ACC112 (cell line): ENCODE results near the gene ANGPTL7.
A peak's percentile ranks its signal among the peaks of the same experiment; 100 is the strongest.

Experiments
- H2AFZ ChIP-seq: fragments of 200-600 bp; sonication (generic); one replicate; pipeline ENCODE4 v1.6.0; 2017; ENCODE audit warnings: antibody characterized with exemption, low read length; ENCODE audit not compliant: unreplicated experiment
- H3K27ac ChIP-seq: fragments of 200-600 bp; sonication (generic); 2 replicates; pipeline ENCODE4 v1.5.1; 2014; ENCODE audit warnings: low read depth, mild to moderate bottlenecking, antibody characterized with exemption, low read length, moderate library complexity
- H3K27me3 ChIP-seq: fragments of 200-600 bp; sonication (generic); 2 replicates; pipeline ENCODE4 v1.6.1; 2014; ENCODE audit warnings: mild to moderate bottlenecking, antibody characterized with exemption, low read length, moderate library complexity, mixed read lengths; ENCODE audit not compliant: insufficient read depth
- H3K36me3 ChIP-seq: fragments of 200-600 bp; sonication (generic); 2 replicates; pipeline ENCODE4 v1.6.1; 2016; ENCODE audit warnings: mild to moderate bottlenecking, antibody characterized with exemption, low read length, moderate library complexity, mixed read lengths; ENCODE audit not compliant: insufficient read depth
- H3K4me1 ChIP-seq: fragments of 200-600 bp; sonication (generic); one replicate; pipeline ENCODE4 v1.6.1; 2016; ENCODE audit warnings: low read length, mixed read lengths; ENCODE audit not compliant: insufficient read depth, unreplicated experiment, control insufficient read depth
- H3K4me3 ChIP-seq: fragments of 200-600 bp; sonication (generic); 2 replicates; pipeline ENCODE4 v1.5.1; 2014; ENCODE audit warnings: mild to moderate bottlenecking, low read depth, low read length
- H3K79me2 ChIP-seq: fragments of 200-600 bp; sonication (generic); one replicate; pipeline ENCODE4 v1.6.0; 2016; ENCODE audit warnings: low read length; ENCODE audit not compliant: control insufficient read depth, unreplicated experiment, insufficient read depth

ANGPTL7 gene

GRCh38 chr1:11188858-11189451 is at the start of gene ANGPTL7:
TSS of gene ANGPTL7 (plus strand) at chr1:11189355. CDS start at chr1:11189580, 225 bp downstream.
- no peak within 1 kb of the TSS for H3K4me3 ChIP-seq
- H3K79me2 ChIP-seq, result no peaks in the 10 kb centered on the region
- peaks cover 12% of the 10 kb centered on the region; the same call in 1 of the 2 replicates for H3K36me3 ChIP-seq
- H2AFZ ChIP-seq, result no peak within 1 kb of the TSS
- H3K4me1 ChIP-seq, result no peaks in the 10 kb centered on the region
- no peaks in the 10 kb centered on the region for H3K27me3 ChIP-seq
- H3K27ac ChIP-seq, result no peak within 1 kb of the TSS

GRCh38 chr1:11142618-11143391 is 46.4 kb upstream of the ANGPTL7 start:
- Histone ChIP-seq H3K79me2 (no peaks in the 10 kb centered on the region), H3K4me3 (no peak overlapping the region), H3K36me3 (peaks cover 18% of the 10 kb centered on the region), H2AFZ (no peak overlapping the region), H3K27me3 (no peaks in the 10 kb centered on the region), H3K4me1 (peaks cover 21% of the 10 kb centered on the region), H3K27ac (0 out of 2 replicates have a peak overlapping the region, but pooled peaks have one; percentile 3)

- peaks cover 18% of the 10 kb centered on the region for H3K36me3 ChIP-seq
- H3K27ac ChIP-seq, result 0 out of 2 replicates have a peak overlapping the region, but pooled peaks have one; percentile 3
- H3K4me1 ChIP-seq, result peaks cover 19% of the 10 kb centered on the region
- no peak overlapping the region for H3K4me3 ChIP-seq
- no peaks in the 10 kb centered on the region for H3K79me2 ChIP-seq
- H3K27me3 ChIP-seq, result no peaks in the 10 kb centered on the region
- H2AFZ ChIP-seq, result no peak overlapping the region
Observed at GRCh38 chr1:11143401-11143800, 45.8 kb upstream of the ANGPTL7 start.

- peaks cover 18% of the 10 kb centered on the region for H3K36me3 ChIP-seq
- no peak overlapping the region for H3K27ac ChIP-seq
- peaks cover 14% of the 10 kb centered on the region for H3K4me1 ChIP-seq
- no peak overlapping the region for H2AFZ ChIP-seq
- H3K27me3 ChIP-seq, result no peaks in the 10 kb centered on the region
- H3K4me3 ChIP-seq, result no peak overlapping the region
- no peaks in the 10 kb centered on the region for H3K79me2 ChIP-seq
Observed at GRCh38 chr1:11143907-11144306, 45.2 kb upstream of the ANGPTL7 start.

GRCh38 chr1:11144570-11145256 is 44.4 kb upstream of the ANGPTL7 start:
- H3K4me1 ChIP-seq, result peaks cover 8% of the 10 kb centered on the region
- no peak overlapping the region for H3K27ac ChIP-seq
- H3K36me3 ChIP-seq, result peaks cover 20% of the 10 kb centered on the region

GRCh38 chr1:11145741-11146140 is 43.4 kb upstream of the ANGPTL7 start:
- H3K27me3 ChIP-seq, result no peaks in the 10 kb centered on the region
- no peak overlapping the region for H3K27ac ChIP-seq
- no peak overlapping the region for H2AFZ ChIP-seq
- peaks cover 8% of the 10 kb centered on the region for H3K4me1 ChIP-seq
- H3K79me2 ChIP-seq, result no peaks in the 10 kb centered on the region
- H3K4me3 ChIP-seq, result no peak overlapping the region
- H3K36me3 ChIP-seq, result peaks cover 27% of the 10 kb centered on the region

More at GRCh38 chr1:11144570-11145256, 44.4 kb upstream of the ANGPTL7 start:
- no peaks in the 10 kb centered on the region for H3K27me3 ChIP-seq
- H2AFZ ChIP-seq, result no peak overlapping the region
- no peaks in the 10 kb centered on the region for H3K79me2 ChIP-seq
- no peak overlapping the region for H3K4me3 ChIP-seq

- Histone ChIP-seq H2AFZ (no peak overlapping the region), H3K79me2 (no peaks in the 10 kb centered on the region), H3K36me3 (peaks cover 27% of the 10 kb centered on the region), H3K4me3 (no peak overlapping the region), H3K27me3 (no peaks in the 10 kb centered on the region), H3K4me1 (peaks cover 23% of the 10 kb centered on the region), H3K27ac (no peak overlapping the region)
Observed at GRCh38 chr1:11147197-11147770, 41.9 kb upstream of the ANGPTL7 start.

- Histone ChIP-seq H3K4me3 (no peak overlapping the region), H3K27me3 (no peaks in the 10 kb centered on the region), H3K4me1 (peaks cover 19% of the 10 kb centered on the region), H3K36me3 (peaks cover 22% of the 10 kb centered on the region), H3K79me2 (no peaks in the 10 kb centered on the region), H2AFZ (no peak overlapping the region), H3K27ac (no peak overlapping the region)
Observed at GRCh38 chr1:11150326-11150725, 38.8 kb upstream of the ANGPTL7 start.

- H3K27me3 ChIP-seq, result no peaks in the 10 kb centered on the region
- H2AFZ ChIP-seq, result no peak overlapping the region
- H3K79me2 ChIP-seq, result no peaks in the 10 kb centered on the region
- peaks cover 19% of the 10 kb centered on the region for H3K4me1 ChIP-seq
- H3K27ac ChIP-seq, result no peak overlapping the region
- no peak overlapping the region for H3K4me3 ChIP-seq
- peaks cover 23% of the 10 kb centered on the region for H3K36me3 ChIP-seq
Observed at GRCh38 chr1:11151114-11151513, 38.0 kb upstream of the ANGPTL7 start.

GRCh38 chr1:11151826-11152612 is 37.1 kb upstream of the ANGPTL7 start:
- Histone ChIP-seq H3K27me3 (no peaks in the 10 kb centered on the region), H3K36me3 (peaks cover 23% of the 10 kb centered on the region), H3K79me2 (no peaks in the 10 kb centered on the region), H2AFZ (no peak overlapping the region), H3K4me1 (peaks cover 22% of the 10 kb centered on the region), H3K4me3 (no peak overlapping the region), H3K27ac (no peak overlapping the region)
